ENCODE results near the gene GUCD1. TPM values are rescaled to one million over a fixed set of nuclear protein-coding genes. Genes with fewer than 3 reads are reported as not detected.

The GUCD1 gene
- total RNA-seq, 1 donor from 2014 or later = 77.7 TPM

- Mint-ChIP-seq H3K9me3 (ENCODE audit: unreplicated experiment) (no peaks in the 10 kb centered on the region), H3K27me3 (ENCODE audit: low read depth, unreplicated experiment) (no peaks in the 10 kb centered on the region), H3K36me3 (ENCODE audit: low read depth, unreplicated experiment) (peaks cover 1% of the 10 kb centered on the region), H3K27ac (ENCODE audit: unreplicated experiment) (no peak overlapping the region), H3K4me3 (ENCODE audit: unreplicated experiment) (no peak overlapping the region), H3K4me1 (ENCODE audit: low read depth, unreplicated experiment) (peaks cover 4% of the 10 kb centered on the region)
- no peak overlapping the region for H3K4me2 ChIP-seq (ENCODE audit: low read length)
- H3K27ac ChIP-seq (ENCODE audit: low read depth, low read length) = no peak overlapping the region
- no peak overlapping the region for H2AFZ ChIP-seq (ENCODE audit: low read depth, low read length)
- no peak overlapping the region for H3K4me3 ChIP-seq (ENCODE audit: insufficient read depth, low read depth, low read length)
- no peak for DNase-seq (ENCODE audit: low read depth)
- FAIRE-seq = no peak
- H3K36me3 ChIP-seq (ENCODE audit: insufficient read depth, low read length) = no peaks in the 10 kb centered on the region
- no peaks in the 10 kb centered on the region for H4K20me1 ChIP-seq (ENCODE audit: insufficient read depth, low read length)
- TF ChIP-seq EZH2 (IDR thresholded peaks at IDR 0.05; ENCODE audit: insufficient read depth, low read length) = no peak
- no peak overlapping the region for H3K9ac ChIP-seq (ENCODE audit: low read length)
- no peaks in the 10 kb centered on the region for H3K27me3 ChIP-seq (ENCODE audit: insufficient read depth, low read length)
- H3K9me3 ChIP-seq (ENCODE audit: insufficient read depth, low read depth, low read length) = no peaks in the 10 kb centered on the region
- H3K4me1 ChIP-seq (ENCODE audit: insufficient read depth, low read length) = peaks cover 14% of the 10 kb centered on the region
- H3K79me2 ChIP-seq (ENCODE audit: insufficient read depth, low read length) = no peaks in the 10 kb centered on the region
These were observed 35.7 kb upstream of the GUCD1 start for GRCh38 chr22:24590596-24591173.

GRCh38 chr22:24589518-24590030, 34.6 kb upstream of the GUCD1 start:
- H3K9me3 ChIP-seq (ENCODE audit: insufficient read depth, low read depth, low read length) = no peaks in the 10 kb centered on the region
- TF ChIP-seq CTCF (IDR thresholded peaks at IDR 0.05; ENCODE audit: insufficient read depth, low read depth, low read length) = no peak
- TF ChIP-seq EZH2 (IDR thresholded peaks at IDR 0.05; ENCODE audit: insufficient read depth, low read length) = no peak
- H3K27me3 ChIP-seq (ENCODE audit: insufficient read depth, low read length) = no peaks in the 10 kb centered on the region
- no peaks in the 10 kb centered on the region for H3K79me2 ChIP-seq (ENCODE audit: insufficient read depth, low read length)
- H4K20me1 ChIP-seq (ENCODE audit: insufficient read depth, low read length) = no peaks in the 10 kb centered on the region
- no peak overlapping the region for H3K9ac ChIP-seq (ENCODE audit: low read length)
- FAIRE-seq (no peak), DNase-seq (ENCODE audit: low read depth) (no peak)
- H2AFZ ChIP-seq (ENCODE audit: low read depth, low read length) = no peak overlapping the region
- no peak overlapping the region for H3K4me3 ChIP-seq (ENCODE audit: insufficient read depth, low read depth, low read length)
- Mint-ChIP-seq H3K36me3 (ENCODE audit: low read depth, unreplicated experiment) (peaks cover 1% of the 10 kb centered on the region), H3K4me3 (ENCODE audit: unreplicated experiment) (no peak overlapping the region), H3K4me1 (ENCODE audit: low read depth, unreplicated experiment) (peaks cover 4% of the 10 kb centered on the region), H3K27ac (ENCODE audit: unreplicated experiment) (no peak overlapping the region), H3K27me3 (ENCODE audit: low read depth, unreplicated experiment) (no peaks in the 10 kb centered on the region), H3K9me3 (ENCODE audit: unreplicated experiment) (no peaks in the 10 kb centered on the region)
- no peak overlapping the region for H3K27ac ChIP-seq (ENCODE audit: low read depth, low read length)
- H3K4me1 ChIP-seq (ENCODE audit: insufficient read depth, low read length) = peaks cover 14% of the 10 kb centered on the region
- no peaks in the 10 kb centered on the region for H3K36me3 ChIP-seq (ENCODE audit: insufficient read depth, low read length)
- H3K4me2 ChIP-seq (ENCODE audit: low read length) = no peak overlapping the region

GRCh38 chr22:24588757-24589481, 34.0 kb upstream of the GUCD1 start:
- no peak for FAIRE-seq
- H3K27me3 ChIP-seq (ENCODE audit: insufficient read depth, low read length) = no peaks in the 10 kb centered on the region

More at GRCh38 chr22:24588757-24589481, 34.0 kb upstream of the GUCD1 start:
- Histone ChIP-seq H4K20me1 (ENCODE audit: insufficient read depth, low read length) (no peaks in the 10 kb centered on the region), H3K9ac (ENCODE audit: low read length) (peak overlapping the region; percentile 10), H3K27ac (ENCODE audit: low read depth, low read length) (no peak overlapping the region), H3K4me3 (ENCODE audit: insufficient read depth, low read depth, low read length) (no peak overlapping the region), H3K79me2 (ENCODE audit: insufficient read depth, low read length) (no peaks in the 10 kb centered on the region), H2AFZ (ENCODE audit: low read depth, low read length) (peak overlapping the region; percentile 41), H3K9me3 (ENCODE audit: insufficient read depth, low read depth, low read length) (no peaks in the 10 kb centered on the region), H3K36me3 (ENCODE audit: insufficient read depth, low read length) (no peaks in the 10 kb centered on the region), H3K4me2 (ENCODE audit: low read length) (peak overlapping the region; percentile 26), H3K4me1 (ENCODE audit: insufficient read depth, low read length) (peaks cover 16% of the 10 kb centered on the region)
- no peak overlapping the region for H3K27ac Mint-ChIP-seq (ENCODE audit: unreplicated experiment)
- peaks cover 1% of the 10 kb centered on the region for H3K36me3 Mint-ChIP-seq (ENCODE audit: low read depth, unreplicated experiment)
- no peak for TF ChIP-seq EZH2 (IDR thresholded peaks at IDR 0.05; ENCODE audit: insufficient read depth, low read length)
- TF ChIP-seq CTCF (IDR thresholded peaks at IDR 0.05; ENCODE audit: insufficient read depth, low read depth, low read length) = no peak
- no peaks in the 10 kb centered on the region for H3K9me3 Mint-ChIP-seq (ENCODE audit: unreplicated experiment)
- no peak for DNase-seq (ENCODE audit: low read depth)
- peaks cover 4% of the 10 kb centered on the region for H3K4me1 Mint-ChIP-seq (ENCODE audit: low read depth, unreplicated experiment)
- no peak overlapping the region for H3K4me3 Mint-ChIP-seq (ENCODE audit: unreplicated experiment)
- H3K27me3 Mint-ChIP-seq (ENCODE audit: low read depth, unreplicated experiment) = no peaks in the 10 kb centered on the region

All from astrocyte (in vitro differentiated cells and primary cell).